Retinal pigment epithelial cell (primary cell): ENCODE results near the gene SSR3.

Experiments
- DNase-seq: peaks from one replicate; pipeline ENCODE4 v3.0.0-alpha.2; 2010; ENCODE audit warnings: low read depth
- H3K4me3 ChIP-seq: 2 replicates; pipeline ENCODE4 v1.5.1; 2011; ENCODE audit warnings: mild to moderate bottlenecking, low read length, control low read depth, moderate library complexity
- TF ChIP-seq, protein P1 (sequence below): conservative IDR thresholded peaks from 2 replicates; pipeline ENCODE4 v1.5.1; 2011; ENCODE audit warnings: low read depth, low read length, control low read depth, inconsistent platforms

Gene SSR3

DNA sequence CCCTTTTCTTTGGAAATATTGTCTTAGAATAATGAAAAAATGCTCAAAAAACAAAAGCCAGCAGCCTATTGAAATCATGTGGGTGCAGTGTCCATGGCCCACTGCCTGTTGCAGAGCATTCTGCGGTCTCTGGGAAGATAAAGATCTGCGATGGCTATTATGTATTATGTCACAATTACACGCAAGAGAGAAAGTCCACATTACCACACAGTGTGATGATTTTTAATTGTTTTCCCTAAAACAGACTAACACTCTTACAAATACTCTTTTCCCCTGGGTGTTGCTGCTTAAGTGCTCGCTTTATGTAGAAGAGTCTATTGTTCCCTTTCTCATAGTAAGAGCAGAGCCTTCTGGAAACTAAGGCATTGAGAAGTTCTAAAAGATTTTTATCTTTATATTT lies 32.2 kb downstream of the SSR3 start:
- no peak for DNase-seq

GRCh38 chr3:156519758-156520162 lies 35.2 kb downstream of the SSR3 start:
- TF ChIP-seq, protein P1, sequence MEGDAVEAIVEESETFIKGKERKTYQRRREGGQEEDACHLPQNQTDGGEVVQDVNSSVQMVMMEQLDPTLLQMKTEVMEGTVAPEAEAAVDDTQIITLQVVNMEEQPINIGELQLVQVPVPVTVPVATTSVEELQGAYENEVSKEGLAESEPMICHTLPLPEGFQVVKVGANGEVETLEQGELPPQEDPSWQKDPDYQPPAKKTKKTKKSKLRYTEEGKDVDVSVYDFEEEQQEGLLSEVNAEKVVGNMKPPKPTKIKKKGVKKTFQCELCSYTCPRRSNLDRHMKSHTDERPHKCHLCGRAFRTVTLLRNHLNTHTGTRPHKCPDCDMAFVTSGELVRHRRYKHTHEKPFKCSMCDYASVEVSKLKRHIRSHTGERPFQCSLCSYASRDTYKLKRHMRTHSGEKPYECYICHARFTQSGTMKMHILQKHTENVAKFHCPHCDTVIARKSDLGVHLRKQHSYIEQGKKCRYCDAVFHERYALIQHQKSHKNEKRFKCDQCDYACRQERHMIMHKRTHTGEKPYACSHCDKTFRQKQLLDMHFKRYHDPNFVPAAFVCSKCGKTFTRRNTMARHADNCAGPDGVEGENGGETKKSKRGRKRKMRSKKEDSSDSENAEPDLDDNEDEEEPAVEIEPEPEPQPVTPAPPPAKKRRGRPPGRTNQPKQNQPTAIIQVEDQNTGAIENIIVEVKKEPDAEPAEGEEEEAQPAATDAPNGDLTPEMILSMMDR, result no peak
- DNase-seq, result no peak
- no peak overlapping the region for H3K4me3 ChIP-seq

More for the DNA sequence above, 32.2 kb downstream of the SSR3 start:
- TF ChIP-seq, protein P1, result no peak
- no peak overlapping the region for H3K4me3 ChIP-seq

DNA sequence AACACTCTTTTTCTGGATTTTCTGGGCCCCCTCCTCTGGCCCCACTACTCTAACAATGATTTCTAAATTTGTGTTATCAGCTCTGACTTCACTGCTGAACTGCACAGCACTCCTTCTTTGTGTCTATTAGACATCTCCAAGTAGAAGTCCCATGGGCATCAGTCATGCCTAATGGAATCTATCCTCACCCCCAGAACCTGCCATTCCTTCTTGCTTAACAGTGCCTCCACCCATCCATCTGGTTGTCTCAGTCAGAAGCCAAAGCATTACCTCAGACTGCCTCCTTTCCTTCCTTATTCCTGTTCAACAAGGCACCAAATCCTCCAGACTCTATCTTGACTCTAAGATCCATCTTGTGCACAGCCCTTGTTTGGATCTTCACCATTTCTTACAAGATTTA lies 36.2 kb downstream of the SSR3 start:
- TF ChIP-seq, protein P1, result no peak
- H3K4me3 ChIP-seq, result no peak overlapping the region
- DNase-seq, result no peak

- no peak for DNase-seq
- TF ChIP-seq, protein P1, result no peak
- no peak overlapping the region for H3K4me3 ChIP-seq
These were observed 38.0 kb downstream of the SSR3 start for GRCh38 chr3:156516961-156517360.

GRCh38 chr3:156516284-156516683 lies 38.6 kb downstream of the SSR3 start:
- TF ChIP-seq, protein P1, result no peak
- H3K4me3 ChIP-seq, result no peak overlapping the region
- peak; percentile 13 for DNase-seq

DNA sequence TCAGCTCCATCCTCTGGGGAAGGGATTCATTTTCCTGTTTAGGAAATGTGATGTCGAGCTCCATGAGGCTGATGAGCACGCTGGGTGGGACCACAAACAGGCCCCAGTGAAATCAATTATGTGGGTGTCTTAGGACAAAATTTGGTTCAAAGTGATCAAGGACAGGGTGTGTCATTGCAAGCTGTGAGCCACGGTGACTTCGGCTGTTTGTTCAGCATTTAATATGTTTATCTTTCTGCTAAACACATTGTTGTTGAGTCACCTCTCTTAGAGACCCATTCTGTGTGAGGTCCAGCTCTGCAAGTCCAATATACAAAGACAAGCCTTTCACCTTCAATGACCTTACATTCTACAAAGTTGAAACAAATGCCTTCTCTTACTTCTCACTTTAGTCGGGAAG lies 41.3 kb downstream of the SSR3 start:
- H3K4me3 ChIP-seq, result no peak overlapping the region
- TF ChIP-seq, protein P1, result no peak
- DNase-seq, result no peak

DNA sequence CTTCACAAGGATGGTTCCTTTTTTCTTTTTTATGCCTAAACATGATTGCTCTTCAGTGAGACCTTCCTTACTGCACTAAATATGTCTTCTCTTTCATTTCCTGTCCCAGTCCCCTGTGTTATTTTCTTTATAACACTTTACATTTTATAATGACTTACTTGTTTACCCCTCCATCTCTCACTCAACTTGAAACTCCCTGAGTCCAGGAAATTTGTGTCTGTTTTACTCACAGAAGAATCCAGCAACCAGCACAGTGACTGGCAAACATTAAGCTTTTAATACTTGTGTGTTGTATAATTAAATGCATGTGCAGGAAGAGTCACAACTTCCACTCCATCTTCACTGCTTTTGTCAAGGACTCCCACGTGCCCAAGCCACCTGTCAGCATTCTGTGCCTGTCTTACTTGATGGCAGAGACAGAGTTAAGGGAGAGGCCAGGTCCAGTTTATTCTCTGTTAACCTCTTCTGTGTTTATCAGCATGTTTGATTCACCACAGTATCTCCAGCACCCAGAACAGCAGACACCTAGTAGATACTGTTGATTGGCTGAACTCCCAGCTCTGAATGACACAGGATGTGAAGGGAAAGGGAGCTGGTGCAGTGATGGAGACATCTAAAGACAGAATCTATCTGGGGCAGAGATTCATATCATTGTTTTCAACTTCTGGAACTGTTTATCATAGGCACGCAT lies 42.8 kb downstream of the SSR3 start:
- TF ChIP-seq, protein P1, result no peak
- H3K4me3 ChIP-seq, result no peak overlapping the region
- no peak for DNase-seq
